GM12891 (cell line): Measurements from ENCODE around the gene PCCA.
"Not testable (repeated sequence)": the region's sequence is repeated elsewhere in the genome, so short reads cannot be mapped to it uniquely, and the experiment has no call there.

ENCODE experiments used
- DNase-seq: peaks from one replicate; pipeline ENCODE4 v3.0.0; 2011; ENCODE audit warnings: low spot score; ENCODE audit not compliant: insufficient read length
- FAIRE-seq: peaks from 2 replicates; lab custom pipeline; 2011; peaks lifted over from hg19 to GRCh38; lab: Jason Lieb, UNC
- PAX5 ChIP-seq: IDR thresholded peaks from 2 replicates; pipeline ENCODE4 v1.6.1; 2011; ENCODE audit warnings: low read length, moderate library complexity, mild to moderate bottlenecking; ENCODE audit not compliant: insufficient read depth, severe bottlenecking
- POLR2A ChIP-seq: IDR thresholded peaks from 2 replicates; pipeline ENCODE4 v1.6.1; 2011; ENCODE audit warnings: low read depth, low read length, control low read depth
- POLR2AphosphoS5 ChIP-seq: IDR thresholded peaks from 2 replicates; pipeline ENCODE4 v1.6.1; 2011; ENCODE audit warnings: low read depth, low read length, control low read depth
- POU2F2 ChIP-seq: IDR thresholded peaks from 2 replicates; pipeline ENCODE4 v1.6.1; 2011; ENCODE audit warnings: low read depth, mild to moderate bottlenecking, control low read depth, low read length, moderate library complexity
- SPI1 ChIP-seq: IDR thresholded peaks from 2 replicates; pipeline ENCODE4 v1.6.1; 2011; ENCODE audit warnings: low read depth, low read length, control low read depth
- TAF1 ChIP-seq: IDR thresholded peaks from 2 replicates; pipeline ENCODE4 v1.6.1; 2011; ENCODE audit warnings: low read depth, low read length, control low read depth

PCCA gene

GRCh38 chr13:100154842-100155416 is 66.0 kb downstream of the PCCA start:
- no peak for DNase-seq
- no peak for FAIRE-seq
- TF ChIP-seq POU2F2 (no peak), SPI1 (no peak), POLR2AphosphoS5 (no peak), TAF1 (no peak), PAX5 (no peak), POLR2A (no peak)

- no peak for DNase-seq
- FAIRE-seq, result no peak
- TF ChIP-seq TAF1, result no peak
- no peak for TF ChIP-seq POU2F2
- no peak for TF ChIP-seq POLR2A
- no peak for TF ChIP-seq POLR2AphosphoS5
- no peak for TF ChIP-seq SPI1
- no peak for TF ChIP-seq PAX5
Observed at GRCh38 chr13:100156788-100157187, 67.9 kb downstream of the PCCA start.

GRCh38 chr13:100158569-100158968 is 69.7 kb downstream of the PCCA start:
- DNase-seq (no peak), FAIRE-seq (no peak)
- TF ChIP-seq POLR2A, result no peak

- DNase-seq (no peak), FAIRE-seq (no peak)
- TF ChIP-seq POLR2AphosphoS5 (no peak), POU2F2 (no peak), TAF1 (no peak), POLR2A (no peak), SPI1 (no peak), PAX5 (no peak)
Observed at GRCh38 chr13:100159584-100159983, 70.7 kb downstream of the PCCA start.

- TF ChIP-seq SPI1, result no peak
- DNase-seq (no peak), FAIRE-seq (no peak)
Observed at GRCh38 chr13:100160450-100160849, 71.6 kb downstream of the PCCA start.

GRCh38 chr13:100163375-100163774 is 74.5 kb downstream of the PCCA start:
- TF ChIP-seq POLR2AphosphoS5 (no peak), PAX5 (no peak), POU2F2 (no peak), POLR2A (no peak), TAF1 (no peak), SPI1 (no peak)
- FAIRE-seq (no peak), DNase-seq (no peak)

GRCh38 chr13:100173203-100173602 is 84.3 kb downstream of the PCCA start:
- FAIRE-seq (no peak), DNase-seq (no peak)
- TF ChIP-seq TAF1 (no peak), POU2F2 (no peak), POLR2A (no peak), SPI1 (no peak), POLR2AphosphoS5 (no peak), PAX5 (no peak)

GRCh38 chr13:100174455-100174854 is 85.6 kb downstream of the PCCA start:
- not testable (repeated sequence) for DNase-seq, FAIRE-seq

- DNase-seq (no peak), FAIRE-seq (no peak)
- no peak for TF ChIP-seq SPI1
Observed at GRCh38 chr13:100175078-100175802, 86.3 kb downstream of the PCCA start.

- FAIRE-seq (no peak), DNase-seq (no peak)
- TF ChIP-seq POLR2AphosphoS5 (no peak), TAF1 (no peak), POLR2A (no peak), SPI1 (no peak), POU2F2 (no peak), PAX5 (no peak)
Observed at GRCh38 chr13:100175803-100176182, 86.9 kb downstream of the PCCA start.

GRCh38 chr13:100176801-100177400 is 88.0 kb downstream of the PCCA start:
- TF ChIP-seq SPI1, result no peak
- TF ChIP-seq PAX5, result no peak
- TF ChIP-seq POLR2A, result no peak
- no peak for TF ChIP-seq POU2F2
- TF ChIP-seq POLR2AphosphoS5, result no peak
- no peak for TF ChIP-seq TAF1
- DNase-seq (no peak), FAIRE-seq (no peak)
